K562 (cell line): ENCODE results near the gene JAKMIP2. TPM values are rescaled to one million over a fixed set of nuclear protein-coding genes. Genes with fewer than 3 reads are reported as not detected.

Experiments used
- ATAC-seq: fragments of 200-7000 bp; cut with Tn5 transposase; 3 replicates; pipeline ENCODE4 v1.9.1; 2020; ENCODE audit warnings: moderate library complexity
- BruUV-seq: library from RNA; stranded (reverse); fragments of 400-500 nt; replicated peaks from 2 replicates; lab custom pipeline; 2021; lab: Mats Ljungman, UMichigan
- CTCF ChIA-PET: fragments of 300-600 bp; formaldehyde crosslinking; extraction: SDS; loops from one replicate; lab custom pipeline; 2021; ENCODE audit warnings: low intra/inter-chr PET ratio; lab: Yijun Ruan, JAX
- POLR2A ChIA-PET: fragments of 300-600, 350-650 bp; sonication (Branson Sonifier 250); formaldehyde crosslinking; extraction: SDS; loops from one replicate; lab custom pipeline; 2021; ENCODE audit warnings: antibody characterized with exemption, inconsistent platforms; lab: Yijun Ruan, JAX
- DNase-seq, 4 experiments: peaks; one replicate each; pipeline versions ENCODE4 v3.0.0 to v3.0.0-alpha.2; 2011 to 2018; ENCODE audit warnings: low spot score in 3 of 4, mixed read lengths in 3 of 4; ENCODE audit errors: extremely low read depth in 1 of 4
- FAIRE-seq: peaks from 2 replicates; lab custom pipeline; 2011; peaks lifted over from hg19 to GRCh38; lab: Jason Lieb, UNC
- H2AFZ ChIP-seq: 2 replicates; pipeline ENCODE4 v1.6.0; 2011; ENCODE audit warnings: low read depth, low read length, control low read depth, inconsistent platforms
- H3K27ac ChIP-seq: fragments of 200-600 bp; 3 replicates; pipeline ENCODE4 v1.8.0; 2011; ENCODE audit warnings: low read depth, mild to moderate bottlenecking, control low read depth, inconsistent platforms, low read length, moderate library complexity, mixed read lengths; ENCODE audit errors: extremely low read depth
- H3K27me3 ChIP-seq, 2 experiments: fragments of 300-600 bp in 1 of 2; 2 replicates in 1 of 2; 3 replicates in 1 of 2; pipeline versions ENCODE4 v1.6.0 to v1.8.0; 2011; ENCODE audit warnings: inconsistent platforms in 2 of 2, low read length in 2 of 2, mild to moderate bottlenecking in 1 of 2, mixed read lengths in 1 of 2, moderate library complexity in 1 of 2; ENCODE audit not compliant: control insufficient read depth in 2 of 2, insufficient read depth in 2 of 2
- H3K36me3 ChIP-seq: fragments of 300-600 bp; 3 replicates; pipeline ENCODE4 v1.8.0; 2011; ENCODE audit warnings: mild to moderate bottlenecking, low read length, inconsistent platforms; ENCODE audit not compliant: control insufficient read depth, insufficient read depth
- H3K4me1 ChIP-seq, 2 experiments: fragments of 200-600 bp in 1 of 2; replicated peaks in 1 of 2; 2 replicates in 1 of 2; 3 replicates in 1 of 2; pipeline versions ENCODE4 v1.5.1 to v1.8.0; 2011; ENCODE audit warnings: inconsistent platforms in 2 of 2, low read length in 2 of 2, mild to moderate bottlenecking in 1 of 2, mixed read lengths in 1 of 2, moderate library complexity in 1 of 2; ENCODE audit not compliant: control insufficient read depth in 2 of 2, insufficient read depth in 2 of 2
- H3K4me2 ChIP-seq: 2 replicates; pipeline ENCODE4 v1.6.1; 2011; ENCODE audit warnings: low read length, control low read depth, inconsistent platforms, mixed read lengths; ENCODE audit not compliant: insufficient read depth
- H3K4me3 ChIP-seq: fragments of 200-600 bp; sonication (generic), shearing (Covaris generic); 2 replicates; pipeline ENCODE4 v1.5.1; 2016; ENCODE audit warnings: control low read depth, inconsistent platforms
- H3K79me2 ChIP-seq: fragments of 200-600 bp; 3 replicates; pipeline ENCODE4 v1.8.0; 2011; ENCODE audit warnings: low read length, inconsistent platforms; ENCODE audit not compliant: control insufficient read depth, insufficient read depth
- H3K9ac ChIP-seq, 2 experiments: 2 replicates each; pipeline versions ENCODE4 v1.6.0 to v1.6.1; 2011; ENCODE audit warnings: low read depth in 2 of 2, low read length in 2 of 2, control low read depth in 1 of 2, inconsistent platforms in 1 of 2, mild to moderate bottlenecking in 1 of 2, mixed read lengths in 1 of 2; ENCODE audit not compliant: insufficient read depth in 1 of 2
- H3K9me1 ChIP-seq: one replicate; pipeline ENCODE4 v1.6.0; 2011; ENCODE audit warnings: inconsistent platforms, mild to moderate bottlenecking, low read length, moderate library complexity; ENCODE audit not compliant: control insufficient read depth, insufficient read depth
- H3K9me3 ChIP-seq: replicated peaks from 2 replicates; pipeline ENCODE4 v1.5.1; 2011; ENCODE audit warnings: low read depth, low read length, inconsistent platforms; ENCODE audit not compliant: control insufficient read depth, insufficient read depth
- H4K20me1 ChIP-seq: replicated peaks from 2 replicates; pipeline ENCODE4 v1.6.1; 2011; ENCODE audit warnings: low read length, inconsistent platforms, mixed read lengths; ENCODE audit not compliant: control insufficient read depth, insufficient read depth
- SIRT6 ChIP-seq: IDR thresholded peaks from one replicate; pipeline ENCODE4 v1.6.1; 2012; ENCODE audit warnings: low read depth, mild to moderate bottlenecking, control low read depth, inconsistent platforms, low read length, moderate library complexity
- TAL1 ChIP-seq: fragments of 450-650 bp; IDR thresholded peaks from 2 replicates; pipeline ENCODE4 v1.6.1; 2016; ENCODE audit warnings: mild to moderate bottlenecking
- U2AF1 ChIP-seq: fragments of 200-400 bp; formaldehyde crosslinking; optimal IDR thresholded peaks from 2 replicates; pipeline ENCODE3; 2017; ENCODE audit warnings: mild to moderate bottlenecking, low read depth, low read length, moderate library complexity
- ZC3H11A ChIP-seq: IDR thresholded peaks from 2 replicates; pipeline ENCODE4 v1.6.1; 2012; ENCODE audit warnings: low read depth, low read length, improper control_type of control experiment
- WGBS: fragments of 100-300 bp; shearing (Covaris generic); methylation state at CpG from one replicate; pipeline ENCODE4 v1.1.6; 2016; ENCODE audit warnings: low coverage, mixed read lengths; ENCODE audit not compliant: insufficient coverage; ENCODE audit errors: missing lambda C conversion rate; 5-methylcytosine and 5-hydroxymethylcytosine counted together
- in situ Hi-C: fragments of 300-500 bp; cut with MboI; formaldehyde crosslinking; loops from 4 replicates; pipeline ENCODE4 v1.15.0; 2018; ENCODE audit warnings: inconsistent platforms, mixed read lengths
- intact Hi-C: fragments of 100-400 bp; cut with micrococcal nuclease; formaldehyde crosslinking; loops from 2 replicates; pipeline ENCODE4 v1.14.2; 2022
- polyA plus RNA-seq, 8 experiments: library from polyadenylated mRNA; depleted of rRNA in 4 of 8; stranded (reverse) in 5 of 8; unstranded in 3 of 8; fragments of >200 nt; fragmentation: Nextera tagmentation in 2 of 8; fragmentation: Illumina TruSeq in 1 of 8; extraction: Ambion mirVana in 2 of 8; extraction: Trizol in 1 of 8; gene quantifications; 2 replicates each; pipeline versions ENCODE4 v1.2.1 to v1.2.3, GENCODE V29; 2011 to 2014; ENCODE audit warnings: inconsistent platforms in 1 of 8, missing spikeins in 1 of 8
- total RNA-seq, 7 experiments: library from RNA; depleted of rRNA in 6 of 7; stranded (reverse); fragments of >200 nt in 6 of 7; fragmentation: Illumina TruSeq in 2 of 7; extraction: Trizol in 2 of 7; gene quantifications; 2 replicates each; pipeline versions ENCODE4 v1.2.1 to v1.2.3, GENCODE V29; 2011 to 2021; ENCODE audit warnings: low replicate concordance in 1 of 7
- TF ChIP-seq, protein P1 (sequence below), 2 experiments: fragments of 450-650 bp in 1 of 2; sonication (generic) in 1 of 2; formaldehyde crosslinking in 1 of 2; IDR thresholded peaks; 2 replicates each; pipeline versions ENCODE4 v1.7.1 to v1.9.0; 2016 to 2022; ENCODE audit warnings: inconsistent platforms in 1 of 2, mild to moderate bottlenecking in 1 of 2, missing genetic modification reagents in 1 of 2
- TF ChIP-seq, protein P2 (sequence below), 2 experiments: IDR thresholded peaks; 2 replicates each; pipeline ENCODE4 v1.6.1; 2012; ENCODE audit warnings: improper control_type of control experiment in 2 of 2, low read depth in 2 of 2, low read length in 2 of 2, borderline replicate concordance in 1 of 2

The JAKMIP2 gene
- total and polyA plus RNA-seq, 9 of the 15 experiments (the other 6 are each of a cell fraction or from before 2014, with no cell fraction given), result not detected

DNA sequence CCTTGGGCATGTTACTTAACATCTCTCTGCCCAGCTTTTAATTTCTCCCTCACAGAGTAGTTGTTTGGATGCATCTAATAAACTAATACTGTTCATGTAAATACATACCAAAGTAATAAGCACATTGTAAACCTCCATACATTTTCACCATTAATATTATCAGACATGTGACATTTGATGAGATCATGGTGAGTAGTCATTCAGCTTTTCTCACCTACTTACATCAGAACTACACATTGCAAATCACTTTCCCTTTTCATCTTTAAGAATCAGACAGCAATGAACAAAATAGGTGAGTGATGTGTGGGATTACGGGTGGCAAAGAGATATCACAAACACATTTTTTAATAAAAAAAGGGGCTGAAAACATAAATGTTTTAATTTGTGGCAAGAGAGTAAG, 89.3 kb downstream of the JAKMIP2 start:
- Histone ChIP-seq H3K9ac (no peak overlapping the region), H3K36me3 (no peaks in the 10 kb centered on the region), H4K20me1 (no peaks in the 10 kb centered on the region), H3K9me3 (no peaks in the 10 kb centered on the region; the same call in 1 of the 2 replicates), H3K9me1 (no peaks in the 10 kb centered on the region), H2AFZ (no peak overlapping the region), H3K79me2 (no peaks in the 10 kb centered on the region), H3K4me1 (no peaks in the 10 kb centered on the region), H3K4me3 (no peak overlapping the region), H3K27ac (no peak overlapping the region), H3K27me3 (no peaks in the 10 kb centered on the region), H3K4me2 (no peak overlapping the region)
- FAIRE-seq (no peak), DNase-seq (no peak), ATAC-seq (no peak)
- ChIA-PET POLR2A (interaction anchor here (0.5 kb wide), 1 partner anchor 707 kb away, joined by 6 read pairs; no protein-coding TSS in a partner anchor), CTCF (no interaction called here)
- intact Hi-C loops, result no loop called here
- TF ChIP-seq, protein P1, sequence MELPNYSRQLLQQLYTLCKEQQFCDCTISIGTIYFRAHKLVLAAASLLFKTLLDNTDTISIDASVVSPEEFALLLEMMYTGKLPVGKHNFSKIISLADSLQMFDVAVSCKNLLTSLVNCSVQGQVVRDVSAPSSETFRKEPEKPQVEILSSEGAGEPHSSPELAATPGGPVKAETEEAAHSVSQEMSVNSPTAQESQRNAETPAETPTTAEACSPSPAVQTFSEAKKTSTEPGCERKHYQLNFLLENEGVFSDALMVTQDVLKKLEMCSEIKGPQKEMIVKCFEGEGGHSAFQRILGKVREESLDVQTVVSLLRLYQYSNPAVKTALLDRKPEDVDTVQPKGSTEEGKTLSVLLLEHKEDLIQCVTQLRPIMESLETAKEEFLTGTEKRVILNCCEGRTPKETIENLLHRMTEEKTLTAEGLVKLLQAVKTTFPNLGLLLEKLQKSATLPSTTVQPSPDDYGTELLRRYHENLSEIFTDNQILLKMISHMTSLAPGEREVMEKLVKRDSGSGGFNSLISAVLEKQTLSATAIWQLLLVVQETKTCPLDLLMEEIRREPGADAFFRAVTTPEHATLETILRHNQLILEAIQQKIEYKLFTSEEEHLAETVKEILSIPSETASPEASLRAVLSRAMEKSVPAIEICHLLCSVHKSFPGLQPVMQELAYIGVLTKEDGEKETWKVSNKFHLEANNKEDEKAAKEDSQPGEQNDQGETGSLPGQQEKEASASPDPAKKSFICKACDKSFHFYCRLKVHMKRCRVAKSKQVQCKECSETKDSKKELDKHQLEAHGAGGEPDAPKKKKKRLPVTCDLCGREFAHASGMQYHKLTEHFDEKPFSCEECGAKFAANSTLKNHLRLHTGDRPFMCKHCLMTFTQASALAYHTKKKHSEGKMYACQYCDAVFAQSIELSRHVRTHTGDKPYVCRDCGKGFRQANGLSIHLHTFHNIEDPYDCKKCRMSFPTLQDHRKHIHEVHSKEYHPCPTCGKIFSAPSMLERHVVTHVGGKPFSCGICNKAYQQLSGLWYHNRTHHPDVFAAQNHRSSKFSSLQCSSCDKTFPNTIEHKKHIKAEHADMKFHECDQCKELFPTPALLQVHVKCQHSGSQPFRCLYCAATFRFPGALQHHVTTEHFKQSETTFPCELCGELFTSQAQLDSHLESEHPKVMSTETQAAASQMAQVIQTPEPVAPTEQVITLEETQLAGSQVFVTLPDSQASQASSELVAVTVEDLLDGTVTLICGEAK (IDR thresholded peaks at IDR 0.05), result no peak
- TF ChIP-seq, protein P1 (CRISPR knock-in tag; IDR thresholded peaks at IDR 0.05), result no peak
- no peak for TF ChIP-seq ZC3H11A
- TF ChIP-seq, protein P2, sequence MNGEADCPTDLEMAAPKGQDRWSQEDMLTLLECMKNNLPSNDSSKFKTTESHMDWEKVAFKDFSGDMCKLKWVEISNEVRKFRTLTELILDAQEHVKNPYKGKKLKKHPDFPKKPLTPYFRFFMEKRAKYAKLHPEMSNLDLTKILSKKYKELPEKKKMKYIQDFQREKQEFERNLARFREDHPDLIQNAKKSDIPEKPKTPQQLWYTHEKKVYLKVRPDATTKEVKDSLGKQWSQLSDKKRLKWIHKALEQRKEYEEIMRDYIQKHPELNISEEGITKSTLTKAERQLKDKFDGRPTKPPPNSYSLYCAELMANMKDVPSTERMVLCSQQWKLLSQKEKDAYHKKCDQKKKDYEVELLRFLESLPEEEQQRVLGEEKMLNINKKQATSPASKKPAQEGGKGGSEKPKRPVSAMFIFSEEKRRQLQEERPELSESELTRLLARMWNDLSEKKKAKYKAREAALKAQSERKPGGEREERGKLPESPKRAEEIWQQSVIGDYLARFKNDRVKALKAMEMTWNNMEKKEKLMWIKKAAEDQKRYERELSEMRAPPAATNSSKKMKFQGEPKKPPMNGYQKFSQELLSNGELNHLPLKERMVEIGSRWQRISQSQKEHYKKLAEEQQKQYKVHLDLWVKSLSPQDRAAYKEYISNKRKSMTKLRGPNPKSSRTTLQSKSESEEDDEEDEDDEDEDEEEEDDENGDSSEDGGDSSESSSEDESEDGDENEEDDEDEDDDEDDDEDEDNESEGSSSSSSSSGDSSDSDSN (IDR thresholded peaks at IDR 0.05; ENCODE audit: borderline replicate concordance in 1 of 2, low read depth in 2 of 2, low read length in 2 of 2), result no peak
- TF ChIP-seq U2AF1, result no peak
- no peak for TF ChIP-seq SIRT6
- no peak for TF ChIP-seq TAL1
- no TSS peak for BruUV-seq
- WGBS, result 0% methylated on average over 1 of the region's 1 CpG
- in situ Hi-C loops, result no loop called here
